Astrocyte of the cerebellum (primary cell): Measurements from ENCODE around the gene SRRD.

Source experiments
- DNase-seq: peaks from one replicate; pipeline ENCODE4 v3.0.0-alpha.2; 2011; ENCODE audit warnings: low read depth
- H3K4me3 ChIP-seq: 2 replicates; pipeline ENCODE4 v1.5.1; 2011; ENCODE audit warnings: mild to moderate bottlenecking, low read depth, low read length, moderate library complexity
- CTCF ChIP-seq: IDR thresholded peaks from 2 replicates; pipeline ENCODE4 v1.5.1; 2012; ENCODE audit warnings: low read length, low read depth, moderate library complexity, mild to moderate bottlenecking; ENCODE audit errors: missing control alignments
- in situ Hi-C: cut with HindIII; loops from 2 replicates; pipeline ENCODE4 v1.10.0; 2017; ENCODE audit warnings: low sequenced_read_pairs

SRRD gene

GRCh38 chr22:26529345-26529744 is 45.7 kb downstream of the SRRD start:
- H3K4me3 ChIP-seq = no peak overlapping the region
- TF ChIP-seq CTCF = no peak
- in situ Hi-C loops = loop anchor here (5.0 kb wide), 1 partner anchor 78 kb away; no protein-coding TSS in a partner anchor
- DNase-seq = no peak

GRCh38 chr22:26534171-26534855 is 50.6 kb downstream of the SRRD start:
- TF ChIP-seq CTCF = no peak
- no peak overlapping the region for H3K4me3 ChIP-seq
- in situ Hi-C loops = no loop called here
- no peak for DNase-seq

GRCh38 chr22:26534874-26535602 is 51.4 kb downstream of the SRRD start:
- no peak for TF ChIP-seq CTCF
- no peak for DNase-seq
- H3K4me3 ChIP-seq = no peak overlapping the region
- in situ Hi-C loops = no loop called here

- DNase-seq = no peak
- no peak for TF ChIP-seq CTCF
- no peak overlapping the region for H3K4me3 ChIP-seq
- in situ Hi-C loops = no loop called here
Measured at GRCh38 chr22:26535603-26535908, 51.9 kb downstream of the SRRD start.

GRCh38 chr22:26536056-26536761 is 52.5 kb downstream of the SRRD start:
- no peak overlapping the region for H3K4me3 ChIP-seq
- in situ Hi-C loops = no loop called here
- TF ChIP-seq CTCF = no peak
- no peak for DNase-seq

- DNase-seq = no peak
- in situ Hi-C loops = no loop called here
- TF ChIP-seq CTCF = no peak
- H3K4me3 ChIP-seq = no peak overlapping the region
Measured at GRCh38 chr22:26536762-26537134, 53.1 kb downstream of the SRRD start.
